ENCODE measurements around the gene ITIH3.
A peak's percentile ranks its signal among the peaks of the same experiment; 100 is the strongest.

ITIH3 gene, protein sequence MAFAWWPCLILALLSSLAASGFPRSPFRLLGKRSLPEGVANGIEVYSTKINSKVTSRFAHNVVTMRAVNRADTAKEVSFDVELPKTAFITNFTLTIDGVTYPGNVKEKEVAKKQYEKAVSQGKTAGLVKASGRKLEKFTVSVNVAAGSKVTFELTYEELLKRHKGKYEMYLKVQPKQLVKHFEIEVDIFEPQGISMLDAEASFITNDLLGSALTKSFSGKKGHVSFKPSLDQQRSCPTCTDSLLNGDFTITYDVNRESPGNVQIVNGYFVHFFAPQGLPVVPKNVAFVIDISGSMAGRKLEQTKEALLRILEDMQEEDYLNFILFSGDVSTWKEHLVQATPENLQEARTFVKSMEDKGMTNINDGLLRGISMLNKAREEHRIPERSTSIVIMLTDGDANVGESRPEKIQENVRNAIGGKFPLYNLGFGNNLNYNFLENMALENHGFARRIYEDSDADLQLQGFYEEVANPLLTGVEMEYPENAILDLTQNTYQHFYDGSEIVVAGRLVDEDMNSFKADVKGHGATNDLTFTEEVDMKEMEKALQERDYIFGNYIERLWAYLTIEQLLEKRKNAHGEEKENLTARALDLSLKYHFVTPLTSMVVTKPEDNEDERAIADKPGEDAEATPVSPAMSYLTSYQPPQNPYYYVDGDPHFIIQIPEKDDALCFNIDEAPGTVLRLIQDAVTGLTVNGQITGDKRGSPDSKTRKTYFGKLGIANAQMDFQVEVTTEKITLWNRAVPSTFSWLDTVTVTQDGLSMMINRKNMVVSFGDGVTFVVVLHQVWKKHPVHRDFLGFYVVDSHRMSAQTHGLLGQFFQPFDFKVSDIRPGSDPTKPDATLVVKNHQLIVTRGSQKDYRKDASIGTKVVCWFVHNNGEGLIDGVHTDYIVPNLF

DNA sequence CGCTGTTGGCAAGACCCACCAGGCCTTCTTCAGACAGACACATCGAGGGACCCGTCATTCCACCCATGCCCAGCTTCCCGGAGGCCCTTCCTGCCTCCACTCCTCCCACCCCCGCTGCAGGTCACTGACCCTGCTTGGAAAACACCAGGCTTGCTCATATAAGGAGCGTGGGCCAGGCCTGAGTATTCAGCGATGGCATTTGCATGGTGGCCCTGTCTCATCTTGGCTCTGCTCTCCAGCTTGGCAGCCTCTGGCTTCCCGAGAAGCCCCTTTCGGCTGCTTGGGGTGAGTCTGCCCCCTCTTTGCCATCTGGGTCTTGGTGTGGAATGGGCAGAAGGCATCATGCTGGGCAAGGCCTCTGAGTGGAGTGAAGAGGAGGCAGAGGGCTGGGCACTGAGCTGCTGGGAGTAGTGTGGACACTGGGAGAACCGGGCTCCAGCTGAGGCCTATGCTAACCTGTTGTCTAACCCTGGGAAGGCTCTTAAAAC is at the start of gene ITIH3:
TSS of gene ITIH3 (plus strand) at position 185 of the 488 bp plus-strand sequence. CDS start at position 193, 8 bp downstream.
- no peak for DNase-seq

GRCh38 chr3:52752045-52752660 is 42.4 kb upstream of the ITIH3 start:
- DNase-seq, result no peak

- DNase-seq, result no peak
Measured at GRCh38 chr3:52754373-52754772, 40.2 kb upstream of the ITIH3 start.

- DNase-seq, result no peak
Measured at GRCh38 chr3:52756141-52756540, 38.5 kb upstream of the ITIH3 start.

GRCh38 chr3:52763466-52763865 is 31.1 kb upstream of the ITIH3 start:
- no peak for DNase-seq

DNA sequence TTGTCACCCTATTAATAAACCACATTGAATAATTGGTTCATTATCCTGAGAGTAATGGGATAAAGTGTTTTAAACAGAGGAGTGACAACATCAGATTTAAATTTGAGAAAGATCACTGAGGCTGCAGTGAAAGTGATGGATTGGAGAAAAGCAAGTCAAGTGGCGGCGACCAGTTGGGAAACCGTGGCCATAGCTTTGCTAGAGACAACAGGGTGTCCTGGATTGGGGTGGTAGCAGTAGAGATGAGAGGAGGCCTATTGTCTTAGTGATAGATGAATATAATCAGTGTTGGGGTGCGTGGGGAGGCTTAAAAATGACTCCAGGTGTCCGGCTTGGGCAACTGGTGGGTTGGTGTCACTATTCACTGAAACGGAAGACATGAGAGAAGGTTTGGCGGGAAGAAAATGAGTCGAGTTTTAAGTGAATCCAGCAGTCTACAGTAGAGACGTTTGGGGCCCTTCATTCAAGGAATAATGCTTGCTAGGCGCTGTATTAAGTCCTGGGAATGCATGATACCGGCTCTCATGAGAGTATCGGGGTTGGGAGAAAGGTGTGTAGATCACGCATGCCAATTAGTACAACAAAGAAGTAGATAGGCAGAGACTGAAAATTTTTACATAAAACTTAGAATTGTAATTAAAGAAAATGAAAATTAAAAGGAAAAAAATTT is 24.7 kb upstream of the ITIH3 start:
- DNase-seq, result no peak

DNA sequence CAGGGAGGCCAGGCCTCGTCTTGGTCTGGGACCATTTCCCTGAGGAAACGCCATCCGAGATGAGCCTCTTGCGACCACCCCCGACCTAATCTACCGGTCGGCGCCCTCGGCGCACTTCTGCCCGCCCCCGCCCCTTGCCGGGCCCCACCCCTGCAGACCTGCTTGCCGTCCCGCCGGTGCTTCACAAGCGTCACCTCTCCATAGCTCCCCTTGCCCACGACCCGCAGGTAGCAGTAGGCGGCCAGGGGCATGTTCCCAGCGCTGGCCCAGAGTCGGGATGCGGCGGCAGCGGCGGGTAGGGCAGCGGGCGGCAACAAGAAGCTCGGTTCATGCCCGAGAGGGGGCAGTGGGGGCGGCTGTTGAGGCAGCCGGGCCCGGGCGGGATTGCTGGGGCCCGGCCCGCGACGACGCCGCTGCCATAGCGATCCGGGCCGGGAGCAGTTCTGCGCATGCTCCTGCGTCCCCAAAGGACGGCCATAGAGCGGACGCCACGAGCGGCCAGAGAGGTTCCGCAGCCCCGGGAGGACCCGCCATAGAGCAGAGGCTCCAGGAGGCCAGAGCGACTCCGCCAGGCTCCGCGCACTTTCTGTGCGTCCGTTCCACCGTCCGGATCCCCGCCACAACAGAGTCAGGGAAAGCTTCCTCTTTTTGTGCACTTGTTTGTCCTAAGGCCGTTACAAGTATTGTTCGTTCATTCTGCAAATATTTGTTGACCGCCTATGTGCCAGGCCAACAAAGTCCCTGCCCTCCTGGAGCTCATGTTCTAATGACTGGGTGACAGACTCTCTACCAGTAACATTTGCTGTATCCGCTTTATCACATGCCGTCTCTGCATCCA is 23.9 kb upstream of the ITIH3 start, which contains the start of gene NEK4:
TSS of gene NEK4 (minus strand) at position 445 of the 838 bp plus-strand sequence. CDS start at position 251, 194 bp downstream.
- DNase-seq, result peak; percentile 93

GRCh38 chr3:52771334-52771681 is 23.3 kb upstream of the ITIH3 start:
- DNase-seq, result no peak

DNA sequence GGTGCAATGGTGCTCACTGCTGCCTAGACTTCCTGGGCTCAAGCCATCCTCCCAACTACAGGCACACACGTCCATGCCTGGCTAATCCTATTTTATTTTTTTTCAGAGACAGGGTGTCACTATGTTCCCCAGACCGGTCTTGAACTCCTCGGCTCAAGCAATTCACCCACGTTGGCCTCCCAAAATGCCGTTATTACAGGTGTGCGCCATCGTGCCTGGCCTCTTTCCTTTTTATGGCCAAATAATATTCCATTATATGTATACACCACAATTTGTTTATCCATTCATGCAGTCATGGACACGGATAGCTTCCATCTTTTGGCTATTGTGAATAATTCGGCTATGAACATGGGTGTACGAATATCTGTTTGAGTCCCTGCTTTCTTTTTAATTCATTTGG is 22.9 kb upstream of the ITIH3 start:
- DNase-seq, result no peak

DNA sequence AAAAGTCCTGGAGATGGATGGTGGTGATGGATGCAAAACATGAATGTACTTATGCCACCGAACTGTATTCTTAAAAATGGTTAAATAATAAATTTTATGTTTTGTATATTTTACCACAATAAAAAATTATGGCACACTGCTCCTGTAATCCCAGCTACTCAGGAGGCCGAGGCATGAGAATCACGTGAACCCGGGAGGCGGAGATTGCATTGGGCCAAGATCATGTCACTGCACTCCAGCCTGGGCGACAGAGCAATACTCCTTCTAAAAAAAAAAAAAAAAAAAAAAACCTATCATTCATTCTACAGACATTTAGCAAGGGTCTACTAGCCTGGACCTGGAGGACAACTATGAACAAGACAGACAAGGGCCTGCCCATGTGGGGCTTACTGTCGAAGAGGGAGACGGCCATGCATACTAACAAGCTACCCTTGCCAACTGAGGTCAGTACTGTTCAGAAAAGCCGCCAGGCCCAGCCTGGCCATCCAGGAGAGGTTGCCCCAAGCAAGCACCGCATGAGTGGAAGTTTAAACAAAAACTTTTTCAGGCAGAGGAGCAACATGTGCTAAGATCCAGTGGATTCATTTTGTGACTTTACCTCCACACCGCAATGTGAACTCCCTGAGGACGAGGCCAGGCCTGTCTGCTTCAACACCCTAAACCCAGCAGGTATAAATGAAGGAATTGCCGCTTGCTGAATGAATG is 21.1 kb upstream of the ITIH3 start:
- peak; percentile 38 for DNase-seq

GRCh38 chr3:52774066-52774713 is 20.4 kb upstream of the ITIH3 start:
- peak; percentile 12 for DNase-seq

GRCh38 chr3:52774901-52775864 is 19.4 kb upstream of the ITIH3 start:
- DNase-seq, result peak; percentile 17

- DNase-seq, result peak; percentile 15
Measured at GRCh38 chr3:52775877-52776276, 18.7 kb upstream of the ITIH3 start.

DNA sequence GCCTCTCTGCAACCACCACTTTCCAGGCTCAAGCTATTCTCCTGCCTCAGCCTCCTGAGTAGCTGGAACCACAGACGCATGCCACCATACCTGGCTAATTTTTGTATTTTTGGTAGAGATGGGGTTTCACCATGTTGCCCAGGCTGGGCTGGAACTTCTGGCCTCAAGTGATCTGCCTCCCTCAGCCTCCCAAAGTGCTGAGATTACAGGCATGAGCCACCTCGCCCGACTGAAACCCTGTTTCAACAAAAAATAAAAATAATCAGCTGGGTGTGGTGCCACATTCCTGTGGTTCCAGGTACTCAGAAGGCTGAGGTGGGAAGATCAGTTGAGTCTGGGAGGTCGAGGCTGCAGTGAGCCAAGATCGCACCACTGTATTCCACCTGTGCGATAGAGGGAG is 18.1 kb upstream of the ITIH3 start:
- peak; percentile 15 for DNase-seq

- no peak for DNase-seq
Measured at GRCh38 chr3:52777127-52777958, 17.3 kb upstream of the ITIH3 start, which contains the start of gene ITIH1. ITIH1 (plus strand) TSS chr3:52777599; CDS start chr3:52777616, 17 bp downstream.

GRCh38 chr3:52777959-52778805 is 16.4 kb upstream of the ITIH3 start:
- DNase-seq, result peak; percentile 9
